ENCODE measurements around the gene PRKAR2A.

Gene PRKAR2A

GRCh38 chr3:48855681-48856447 is 8.2 kb upstream of the PRKAR2A start:
- H3K36me3 ChIP-seq, result peaks cover 10 to 39% (median 36%) of the 10 kb centered on the region in 3 donors
- H3K4me1 ChIP-seq, result no peaks in the 10 kb centered on the region
- no peaks in the 10 kb centered on the region for H3K27me3 ChIP-seq
- H3K4me3 ChIP-seq, result no peak overlapping the region
- intact Hi-C loops (cut with DNase I; ENCODE audit: low total_unique reads), result no loop called here
- no peak overlapping the region for H3K27ac ChIP-seq
- TF ChIP-seq, protein P1, sequence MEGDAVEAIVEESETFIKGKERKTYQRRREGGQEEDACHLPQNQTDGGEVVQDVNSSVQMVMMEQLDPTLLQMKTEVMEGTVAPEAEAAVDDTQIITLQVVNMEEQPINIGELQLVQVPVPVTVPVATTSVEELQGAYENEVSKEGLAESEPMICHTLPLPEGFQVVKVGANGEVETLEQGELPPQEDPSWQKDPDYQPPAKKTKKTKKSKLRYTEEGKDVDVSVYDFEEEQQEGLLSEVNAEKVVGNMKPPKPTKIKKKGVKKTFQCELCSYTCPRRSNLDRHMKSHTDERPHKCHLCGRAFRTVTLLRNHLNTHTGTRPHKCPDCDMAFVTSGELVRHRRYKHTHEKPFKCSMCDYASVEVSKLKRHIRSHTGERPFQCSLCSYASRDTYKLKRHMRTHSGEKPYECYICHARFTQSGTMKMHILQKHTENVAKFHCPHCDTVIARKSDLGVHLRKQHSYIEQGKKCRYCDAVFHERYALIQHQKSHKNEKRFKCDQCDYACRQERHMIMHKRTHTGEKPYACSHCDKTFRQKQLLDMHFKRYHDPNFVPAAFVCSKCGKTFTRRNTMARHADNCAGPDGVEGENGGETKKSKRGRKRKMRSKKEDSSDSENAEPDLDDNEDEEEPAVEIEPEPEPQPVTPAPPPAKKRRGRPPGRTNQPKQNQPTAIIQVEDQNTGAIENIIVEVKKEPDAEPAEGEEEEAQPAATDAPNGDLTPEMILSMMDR (IDR thresholded peaks at IDR 0.05), result no peak
- peak in 1 of 2 donors; percentile 31 for DNase-seq
- no peaks in the 10 kb centered on the region for H3K9me3 ChIP-seq

- no peaks in the 10 kb centered on the region for H3K9me3 ChIP-seq
- peaks cover 0 to 18% (median 11%) of the 10 kb centered on the region in 3 donors for H3K36me3 ChIP-seq
- no peaks in the 10 kb centered on the region for H3K27me3 ChIP-seq
These were observed 4.5 kb upstream of the PRKAR2A start for GRCh38 chr3:48852151-48852550.

DNA sequence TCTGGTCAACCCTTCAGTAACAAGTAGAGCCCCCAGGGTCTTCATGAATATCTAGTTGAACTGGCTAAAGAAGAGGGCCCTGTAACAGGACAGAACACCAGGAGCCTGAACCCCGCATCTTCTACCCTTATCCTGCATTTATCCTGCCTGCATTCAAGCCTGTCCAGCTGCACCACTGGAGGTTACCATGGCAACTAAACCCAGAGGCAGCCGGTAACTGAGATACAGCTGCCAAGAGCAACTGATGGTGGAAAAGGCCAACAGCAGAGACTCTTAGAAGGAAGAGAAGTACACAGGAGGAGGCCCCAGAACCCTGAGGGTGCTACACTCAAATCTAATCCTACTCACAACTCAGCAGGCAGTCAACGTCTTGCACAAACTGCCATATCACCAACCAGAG is 3.7 kb upstream of the PRKAR2A start:
- H3K4me3 ChIP-seq, result no peak overlapping the region
- TF ChIP-seq, protein P1 (IDR thresholded peaks at IDR 0.05), result no peak
- intact Hi-C loops (cut with DNase I; ENCODE audit: low total_unique reads), result no loop called here
- H3K4me1 ChIP-seq, result peaks cover 0 to 12% (median 7%) of the 10 kb centered on the region in 4 donors
- peaks cover 0 to 10% (median 3%) of the 10 kb centered on the region in 3 donors for H3K36me3 ChIP-seq
- no peaks in the 10 kb centered on the region for H3K27me3 ChIP-seq
- no peaks in the 10 kb centered on the region for H3K9me3 ChIP-seq
- no peak overlapping the region for H3K27ac ChIP-seq
- no peak for DNase-seq

More at GRCh38 chr3:48852151-48852550, 4.5 kb upstream of the PRKAR2A start:
- H3K4me1 ChIP-seq, result peaks cover 0 to 10% (median 4%) of the 10 kb centered on the region in 4 donors
- no peak overlapping the region for H3K4me3 ChIP-seq
- TF ChIP-seq, protein P1 (IDR thresholded peaks at IDR 0.05), result no peak
- no peak for DNase-seq
- H3K27ac ChIP-seq, result no peak overlapping the region
- intact Hi-C loops (cut with DNase I; ENCODE audit: low total_unique reads), result no loop called here

- DNase-seq, result no peak
- Histone ChIP-seq H3K9me3 (no peaks in the 10 kb centered on the region), H3K4me1 (peaks cover 0 to 29% (median 23%) of the 10 kb centered on the region in 4 donors), H3K36me3 (no peaks in the 10 kb centered on the region), H3K27ac (peak overlapping the region; percentile 86 to 98), H3K4me3 (no peak overlapping the region), H3K27me3 (no peaks in the 10 kb centered on the region)
- intact Hi-C loops (cut with DNase I; ENCODE audit: low total_unique reads), result no loop called here
- TF ChIP-seq, protein P1 (IDR thresholded peaks at IDR 0.05), result no peak
These were observed 1.3 kb upstream of the PRKAR2A start for GRCh38 chr3:48848816-48849515.

- H3K36me3 ChIP-seq, result no peaks in the 10 kb centered on the region
- peak overlapping the region; percentile 86 to 98 for H3K27ac ChIP-seq
- H3K27me3 ChIP-seq, result no peaks in the 10 kb centered on the region
- no peaks in the 10 kb centered on the region for H3K9me3 ChIP-seq
- H3K4me3 ChIP-seq, result peak overlapping the region; percentile 66 to 94
- DNase-seq, result peak; percentile 74 to 92
- intact Hi-C loops (cut with DNase I; ENCODE audit: low total_unique reads), result loop anchor here (2.0 kb wide), 1 partner anchor 72 kb away; the partner anchor contains the start of gene ARIH2
- peaks cover 0 to 29% (median 23%) of the 10 kb centered on the region in 4 donors for H3K4me1 ChIP-seq
- TF ChIP-seq, protein P1 (IDR thresholded peaks at IDR 0.05), result no peak
These were observed 596 bp downstream of the PRKAR2A start for GRCh38 chr3:48847053-48847503.
